Suppressor macrophage (primary cell): Measurements from ENCODE around the gene PPP2R3C.
"Not testable (repeated sequence)": the region's sequence is repeated elsewhere in the genome, so short reads cannot be mapped to it uniquely, and the experiment has no call there.

ENCODE experiments used
- DNase-seq, 4 experiments: peaks; one replicate each; pipeline ENCODE4 v3.0.0-alpha.2; 2020 to 2022

The PPP2R3C gene

DNA sequence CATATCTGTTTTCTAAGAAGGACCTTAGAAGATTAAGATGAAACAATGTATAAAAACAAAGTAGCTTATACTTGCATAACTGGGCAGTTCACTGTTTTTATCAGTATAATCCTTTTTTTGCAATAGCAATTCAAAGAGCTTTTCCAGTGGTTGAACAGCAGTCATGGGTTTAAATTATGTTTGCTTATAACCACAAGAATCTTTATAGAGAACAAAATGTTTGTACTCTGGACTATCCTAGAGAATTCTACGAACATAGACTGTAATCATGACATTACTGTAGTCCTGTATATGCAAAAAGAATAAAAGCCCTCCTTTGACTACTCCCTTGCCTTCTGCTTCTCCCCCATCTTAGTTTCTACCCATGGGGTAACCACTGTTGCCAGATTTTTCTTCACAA is 70.0 kb downstream of the PPP2R3C start:
- DNase-seq: no peak

GRCh38 chr14:35050652-35051051 is 71.1 kb downstream of the PPP2R3C start:
- peak in 2 of 4 experiments; percentile 7 to 10 for DNase-seq

DNA sequence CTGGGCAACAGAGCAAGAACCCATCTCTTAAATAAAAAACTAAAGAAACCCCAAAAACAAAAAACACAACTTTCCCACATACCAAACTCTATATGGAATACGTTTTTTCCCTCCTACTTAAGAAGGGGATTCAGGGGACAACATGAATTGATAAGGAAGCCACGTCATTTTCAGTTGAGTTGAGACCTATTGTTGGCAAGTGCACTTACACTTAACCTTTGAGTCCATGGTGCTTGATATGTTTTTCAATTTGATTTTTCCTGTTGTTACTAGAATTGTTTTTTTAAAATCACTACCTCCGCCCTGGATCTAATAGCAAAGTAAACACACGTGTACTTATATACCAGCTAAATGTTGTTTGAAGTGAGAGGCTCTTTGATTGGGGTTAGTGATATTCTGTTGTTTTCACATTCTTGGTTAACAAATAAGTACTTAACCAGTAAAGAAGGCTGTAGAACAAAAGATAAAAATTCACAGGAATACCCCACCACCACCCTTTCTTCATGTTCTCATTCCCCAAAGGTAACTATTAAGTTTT is 73.7 kb downstream of the PPP2R3C start:
- no peak for DNase-seq

GRCh38 chr14:35046751-35047536 is 74.8 kb downstream of the PPP2R3C start:
- peak in 3 of 4 experiments; percentile 6 to 46 (median 34) for DNase-seq

DNA sequence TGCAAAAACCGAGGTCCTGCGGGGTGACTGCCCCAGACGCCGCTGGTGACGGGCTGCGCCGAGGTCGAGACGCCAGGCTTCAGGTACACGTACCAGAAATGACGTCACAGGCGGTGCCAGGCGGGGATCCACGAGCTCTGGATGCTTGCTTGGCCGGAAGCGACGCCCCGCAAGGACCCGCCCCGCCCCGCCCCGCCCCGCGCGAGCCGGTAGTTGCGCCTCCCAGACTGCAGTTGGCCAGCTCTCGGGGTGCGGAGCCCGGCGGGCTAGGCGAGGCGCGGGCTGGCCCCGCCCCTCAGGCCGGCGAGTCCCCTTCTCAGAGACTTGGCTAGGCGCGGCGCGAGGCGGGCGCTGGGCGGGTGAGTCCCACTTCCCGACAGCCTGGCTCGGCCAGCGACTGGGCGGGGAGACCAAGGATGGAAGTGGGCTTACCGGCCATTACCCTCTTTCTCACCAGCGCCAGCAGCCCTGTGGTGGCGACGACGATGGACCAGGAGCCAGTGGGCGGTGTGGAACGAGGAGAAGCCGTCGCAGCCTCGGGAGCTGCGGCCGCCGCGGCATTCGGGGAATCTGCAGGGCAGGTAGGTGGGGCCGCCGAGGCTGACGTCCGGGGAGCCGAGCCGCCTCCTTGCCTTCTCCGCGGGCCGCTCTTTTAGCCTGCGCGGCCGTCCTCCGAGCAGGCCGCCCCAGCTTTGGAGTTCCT is 75.6 kb downstream of the PPP2R3C start, which contains the start of gene FAM177A1:
Gene FAM177A1 (plus strand): TSS at position 225 of the 703 bp plus-strand sequence. CDS start 192 bp downstream, at position 417.
- DNase-seq: peak; percentile 98 to 99 (median 98)

DNA sequence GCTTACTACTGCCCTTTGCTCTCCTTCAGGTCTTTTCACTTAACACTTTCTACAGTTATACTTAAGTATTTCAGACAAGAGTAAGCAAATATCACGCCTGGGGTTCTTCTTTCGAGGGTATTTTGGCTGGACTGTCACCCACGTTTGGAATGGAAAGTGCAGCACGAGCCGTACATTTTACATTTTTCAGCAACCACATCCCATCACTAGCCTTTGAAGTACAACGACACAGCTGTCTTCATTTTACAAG is 76.1 kb downstream of the PPP2R3C start:
- peak in 1 of 4 experiments; percentile 43 for DNase-seq

- DNase-seq: peak in 3 of 4 experiments; percentile 14 to 50 (median 31)
Observed at GRCh38 chr14:35044939-35045797, 76.6 kb downstream of the PPP2R3C start.

DNA sequence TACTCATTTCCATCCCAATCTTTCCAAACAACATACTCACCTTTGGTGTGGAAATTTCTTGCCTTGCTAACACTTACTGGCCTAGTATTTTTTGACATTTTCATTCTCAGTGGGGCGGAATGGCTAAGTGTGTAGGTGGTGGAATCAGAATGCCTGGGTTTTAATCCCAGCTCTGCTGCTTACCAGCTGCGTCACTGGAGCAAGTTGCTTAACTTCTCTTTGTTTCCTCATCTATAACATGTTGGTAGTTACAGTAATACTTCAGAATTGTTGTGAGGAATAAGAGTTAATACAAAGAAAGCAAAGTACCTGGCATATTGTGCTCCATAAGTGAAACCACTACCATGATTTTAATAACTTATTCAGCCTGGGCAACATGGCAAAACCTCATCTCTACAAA is 78.7 kb downstream of the PPP2R3C start:
- peak in 2 of 4 experiments; percentile 9 to 10 for DNase-seq

DNA sequence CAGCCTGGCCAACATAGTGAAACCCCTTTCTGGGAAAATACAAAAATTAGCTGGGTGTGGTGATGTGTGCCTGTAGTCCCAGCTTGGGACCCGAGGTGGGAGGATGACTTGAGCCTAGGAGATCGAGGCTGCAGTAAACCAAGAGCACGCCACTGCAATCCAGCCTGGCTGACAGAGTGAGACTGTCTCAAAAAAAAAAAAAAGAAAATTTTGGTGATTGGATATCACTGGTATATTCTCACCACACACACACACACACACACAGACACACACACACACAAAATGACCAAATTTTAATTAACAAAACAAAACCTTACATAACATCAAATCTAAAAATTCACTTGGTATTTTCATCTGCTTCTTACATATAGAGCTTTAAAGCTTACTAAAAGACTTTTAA is 79.2 kb downstream of the PPP2R3C start:
- DNase-seq: no peak

GRCh38 chr14:35038312-35038711 is 83.5 kb downstream of the PPP2R3C start:
- not testable (repeated sequence) for DNase-seq
